T-cell (primary cell): ENCODE measurements around the gene RFPL1. TPM values are rescaled to one million over a fixed set of nuclear protein-coding genes. Genes with fewer than 3 reads are reported as not detected.
"Not testable (repeated sequence)": the region's sequence is repeated elsewhere in the genome, so short reads cannot be mapped to it uniquely, and the experiment has no call there.

Source experiments
- ATAC-seq, 4 experiments: fragments of 200-7000 bp in 3 of 4; fragments of 150-1000 bp in 1 of 4; cut with Tn5 transposase; replicated peaks in 1 of 4; 1 replicate in 3 of 4; 2 replicates in 1 of 4; pipeline ENCODE4 v1.10.0; 2021; ENCODE audit warnings: moderate library complexity in 3 of 4, mild to moderate bottlenecking in 2 of 4, moderate number of reproducible peaks in 1 of 4
- CTCF ChIA-PET, 2 donors: fragments of 300-600 bp; sonication (Branson Sonifier 250); formaldehyde crosslinking; loops; one replicate each; lab custom pipeline; 2022; ENCODE audit warnings: antibody characterized with exemption in 2 of 2; lab: Charles Lee
- POLR2A ChIA-PET, 2 donors: fragments of 300-600 bp; sonication (Branson Sonifier 250); formaldehyde crosslinking; loops; one replicate each; lab custom pipeline; 2022; ENCODE audit warnings: antibody characterized with exemption in 2 of 2; lab: Charles Lee
- DNase-seq, 35 experiments: peaks; one replicate each; pipeline versions ENCODE4 v3.0.0 to v3.0.0-alpha.2; 2013 to 2023
- H3K27ac ChIP-seq: one replicate; pipeline ENCODE4 v1.5.1; 2013; ENCODE audit warnings: low read length
- H3K27me3 ChIP-seq, 2 experiments: replicated peaks in 1 of 2; 1 replicate in 1 of 2; 2 replicates in 1 of 2; pipeline versions ENCODE4 v1.6.1 to v1.7.0; 2013; ENCODE audit warnings: low read length in 1 of 2, mixed read lengths in 1 of 2; ENCODE audit not compliant: control insufficient read depth in 2 of 2, insufficient read depth in 2 of 2; ENCODE audit errors: extremely low read depth in 1 of 2
- H3K36me3 ChIP-seq, 2 donors: 1 replicate in 1 of 2; 2 replicates in 1 of 2; pipeline versions ENCODE4 v1.6.1 to v1.7.0; 2013; ENCODE audit warnings: low read length in 1 of 2; ENCODE audit not compliant: control insufficient read depth in 2 of 2, insufficient read depth in 1 of 2; ENCODE audit errors: extremely low read depth in 1 of 2
- H3K4me1 ChIP-seq, 2 experiments: 1 replicate in 1 of 2; 2 replicates in 1 of 2; pipeline versions ENCODE4 v1.6.1 to v1.7.0; 2013; ENCODE audit warnings: low read length in 2 of 2, mixed read lengths in 1 of 2; ENCODE audit not compliant: insufficient read depth in 2 of 2, control insufficient read depth in 1 of 2; ENCODE audit errors: extremely low read depth in 1 of 2
- H3K4me3 ChIP-seq, 2 donors: 1 replicate in 1 of 2; 2 replicates in 1 of 2; pipeline versions ENCODE4 v1.5.1 to v1.7.0; 2013; ENCODE audit warnings: mild to moderate bottlenecking in 2 of 2, low read length in 1 of 2, moderate library complexity in 1 of 2; ENCODE audit not compliant: control insufficient read depth in 1 of 2; ENCODE audit errors: extremely low read depth in 1 of 2
- H3K9me3 ChIP-seq: 2 replicates; pipeline ENCODE4 v1.7.0; 2013
- H3K27ac Mint-ChIP-seq, 2 donors: one replicate each; pipeline ENCODE4 v1.8.0; 2020 to 2021; ENCODE audit warnings: mild to moderate bottlenecking in 2 of 2, mixed read lengths in 2 of 2
- H3K27me3 Mint-ChIP-seq, 2 donors: one replicate each; pipeline ENCODE4 v1.8.0; 2021 to 2022; ENCODE audit warnings: mixed read lengths in 2 of 2
- H3K36me3 Mint-ChIP-seq: one replicate; pipeline ENCODE4 v1.8.0; 2021; ENCODE audit warnings: mixed read lengths
- H3K4me1 Mint-ChIP-seq, 3 donors: one replicate each; pipeline ENCODE4 v1.8.0; 2020 to 2022; ENCODE audit warnings: mixed read lengths in 3 of 3, mild to moderate bottlenecking in 1 of 3
- H3K4me3 Mint-ChIP-seq, 3 donors: one replicate each; pipeline ENCODE4 v1.8.0; 2020 to 2022; ENCODE audit warnings: mild to moderate bottlenecking in 3 of 3, mixed read lengths in 3 of 3, moderate library complexity in 3 of 3
- H3K9me3 Mint-ChIP-seq, 3 donors: one replicate each; pipeline ENCODE4 v1.8.0; 2020 to 2022; ENCODE audit warnings: mixed read lengths in 3 of 3
- WGBS: methylation state at CpG from one replicate; pipeline ENCODE4 v1.1.5; 2013; ENCODE audit warnings: missing lambda C conversion rate; ENCODE audit not compliant: insufficient coverage; 5-methylcytosine and 5-hydroxymethylcytosine counted together
- total RNA-seq, 35 experiments: library from RNA in 6 of 35; stranded (reverse) in 6 of 35; fragments of 120-200 nt in 1 of 35; gene quantifications; one replicate each; pipeline versions ENCODE4 v1.2.1 to v1.2.4 and lab custom pipeline; 2013 to 2026

RFPL1 gene
- total RNA-seq, 5 donors from 2014 or later (not counting 1 experiment from before 2014, with no cell fraction given), result 0.22 TPM; not detected in 4

- DNase-seq, H3K4me1 ChIP-seq, H3K4me3 Mint-ChIP-seq, H3K27me3 ChIP-seq, H3K27ac Mint-ChIP-seq, H3K27me3 Mint-ChIP-seq, H3K36me3 Mint-ChIP-seq, H3K36me3 ChIP-seq, H3K9me3 Mint-ChIP-seq, H3K27ac ChIP-seq, POLR2A ChIA-PET, H3K4me3 ChIP-seq, ATAC-seq, H3K4me1 Mint-ChIP-seq, CTCF ChIA-PET, H3K9me3 ChIP-seq: not testable (repeated sequence)
- 88% methylated on average over 8 of the region's 8 CpGs for WGBS
Measured at GRCh38 chr22:29489127-29489780, 50.9 kb downstream of the RFPL1 start.

DNA sequence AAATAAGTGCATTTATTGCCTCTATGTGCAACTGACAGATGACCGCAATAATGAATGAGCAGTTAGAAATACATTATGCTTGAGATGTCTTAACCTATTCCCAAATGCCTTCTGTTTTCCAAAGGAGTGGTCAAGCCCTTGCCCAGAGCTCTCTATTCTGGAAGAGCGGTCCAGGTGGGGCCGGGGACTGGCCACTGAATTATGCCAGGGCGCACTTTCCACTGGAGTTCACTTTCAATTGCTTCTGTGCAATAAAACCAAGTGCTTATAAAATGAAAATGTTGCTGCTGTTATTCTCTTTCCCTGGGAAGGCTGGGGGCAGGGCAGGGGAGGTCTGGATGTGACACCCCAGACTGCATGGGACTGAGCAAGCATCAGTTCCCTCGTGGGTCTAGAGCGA, 52.6 kb downstream of the RFPL1 start:
- Mint-ChIP-seq H3K4me3 (no peak overlapping the region), H3K36me3 (peaks cover 10% of the 10 kb centered on the region), H3K4me1 (no peaks in the 10 kb centered on the region), H3K9me3 (peaks cover 0 to 5% (median 3%) of the 10 kb centered on the region in 3 donors), H3K27me3 (no peaks in the 10 kb centered on the region), H3K27ac (no peak overlapping the region)
- no peak overlapping the region for H3K4me3 ChIP-seq
- CTCF ChIA-PET, result no interaction called here
- POLR2A ChIA-PET, result no interaction called here
- H3K27me3 ChIP-seq, result no peaks in the 10 kb centered on the region
- WGBS, result 96% methylated on average over 5 of the region's 6 CpGs
- no peak overlapping the region for H3K27ac ChIP-seq
- H3K36me3 ChIP-seq, result no peaks in the 10 kb centered on the region
- DNase-seq (no peak), ATAC-seq (no peak)
- no peaks in the 10 kb centered on the region for H3K9me3 ChIP-seq
- H3K4me1 ChIP-seq, result no peaks in the 10 kb centered on the region

Other genes with a start within 250 kb of the RFPL1 start
- 1 to 10 TPM in 1 of 5 donors, under 1 TPM in 4; 0.32 to 1.5 (median 0.76) TPM for gene EMID1, start 232.7 kb upstream of the RFPL1 start, total RNA-seq
- gene RHBDD3, start 170.6 kb upstream of the RFPL1 start, total RNA-seq, result 10 to 100 TPM; 14.1 to 25.4 (median 22.1) TPM
- gene EWSR1, start 170.3 kb upstream of the RFPL1 start, total RNA-seq, result 100 to 1,000 TPM; 254 to 308 (median 260) TPM
- gene GAS2L1, start 131.9 kb upstream of the RFPL1 start, total RNA-seq, result 1 to 10 TPM in 1 of 5 donors, under 1 TPM in 4; 0.53 to 1.2 (median 0.85) TPM
- gene RASL10A, start 122.9 kb upstream of the RFPL1 start, total RNA-seq, result 1 to 10 TPM in 1 of 5 donors, under 1 TPM in 3, not detected in 1; 0.33 to 1.2 (median 0.71) TPM
- 10 to 100 TPM; 41.1 to 49.5 (median 47.1) TPM for gene AP1B1, start 50.0 kb upstream of the RFPL1 start, total RNA-seq
- gene NEFH, start 41.6 kb downstream of the RFPL1 start, total RNA-seq, result under 1 TPM; 0.47 to 0.86 (median 0.73) TPM
- 10 to 100 TPM; 36.9 to 55.4 (median 48.5) TPM for gene THOC5, start 115.2 kb downstream of the RFPL1 start, total RNA-seq
- 10 to 100 TPM; 28.2 to 38.3 (median 32.8) TPM for gene NIPSNAP1, start 142.5 kb downstream of the RFPL1 start, total RNA-seq
- 10 to 100 TPM; 26.1 to 33.4 (median 31.9) TPM for gene NF2, start 165.1 kb downstream of the RFPL1 start, total RNA-seq